NCI-H2029 (cell line): ENCODE results near the gene TM2D3.
"Not testable (repeated sequence)": the region's sequence is repeated elsewhere in the genome, so short reads cannot be mapped to it uniquely, and the experiment has no call there.

Experiments
- DNase-seq: peaks from one replicate; lab custom pipeline; 2025; lab: John Stamatoyannopoulos, UW

TM2D3 gene

DNA sequence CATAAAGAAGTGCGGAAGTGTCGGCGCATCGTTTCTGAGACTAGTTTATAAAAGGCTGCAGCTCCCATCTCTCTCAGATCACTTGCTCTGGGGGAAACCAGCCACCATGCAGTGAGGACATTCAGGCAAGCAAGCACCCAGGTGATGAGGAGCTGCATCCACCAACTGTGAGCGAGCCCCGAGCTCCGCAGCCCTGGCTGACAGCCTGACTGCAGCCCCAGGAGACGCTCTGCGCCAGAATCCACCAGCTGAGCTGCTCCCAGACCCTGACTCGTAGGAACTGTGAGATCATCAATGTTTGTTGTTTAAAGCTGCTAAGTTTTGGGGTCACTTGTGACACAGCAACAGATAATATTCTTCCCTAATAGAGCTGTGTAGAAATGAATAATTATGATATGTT, 5.0 kb upstream of the TM2D3 start:
- DNase-seq = no peak

DNA sequence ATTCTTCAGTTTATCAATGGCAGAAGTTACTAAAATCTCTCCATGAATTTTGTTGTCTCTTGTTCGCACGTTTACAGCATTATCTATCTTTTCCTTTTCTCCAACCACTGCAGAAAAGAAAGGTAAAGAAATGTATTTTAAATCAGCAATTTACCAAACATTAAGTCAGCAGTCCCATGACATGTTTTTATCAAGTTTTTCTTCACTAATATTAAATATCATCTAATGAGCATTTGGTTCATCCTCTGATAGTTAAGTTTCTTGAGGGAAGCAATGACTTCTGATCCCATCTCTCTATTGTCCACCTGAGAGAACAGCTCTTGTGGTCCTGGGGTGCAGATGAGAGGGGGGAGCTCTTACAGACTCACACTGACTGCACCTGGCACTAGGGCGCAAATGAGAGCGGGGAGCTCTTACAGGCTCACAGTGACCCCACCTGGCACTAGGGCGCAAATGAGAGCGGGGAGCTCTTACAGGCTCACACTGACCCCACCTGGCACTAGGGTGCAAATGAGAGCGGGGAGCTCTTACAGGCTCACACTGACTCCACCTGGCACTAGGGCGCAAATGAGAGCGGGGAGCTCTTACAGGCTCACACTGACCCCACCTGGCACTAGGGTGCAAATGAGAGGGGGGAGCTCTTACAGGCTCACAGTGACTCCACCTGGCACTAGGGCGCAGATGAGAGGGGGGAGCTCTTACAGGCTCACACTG, 2.6 kb upstream of the TM2D3 start:
- DNase-seq = not testable (repeated sequence)

DNA sequence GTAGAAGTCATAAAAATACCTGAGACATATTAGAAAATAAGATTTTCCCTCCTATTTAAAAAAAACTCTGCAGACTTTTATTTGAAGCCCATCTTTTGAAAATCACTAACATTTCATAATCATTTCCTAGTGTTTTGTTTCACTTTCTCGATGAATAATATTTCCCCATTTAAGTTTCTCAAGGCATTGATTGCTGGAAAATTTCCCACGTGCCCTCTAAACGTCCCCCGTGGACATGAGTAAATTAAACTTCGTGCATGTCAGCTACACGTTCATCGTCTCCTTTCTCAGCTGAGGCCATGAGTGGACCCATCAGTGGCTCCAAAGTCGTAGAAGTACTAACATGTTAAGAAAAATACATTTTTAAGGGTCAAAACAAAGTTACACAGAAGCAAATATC, 2.0 kb upstream of the TM2D3 start:
- DNase-seq = no peak

DNA sequence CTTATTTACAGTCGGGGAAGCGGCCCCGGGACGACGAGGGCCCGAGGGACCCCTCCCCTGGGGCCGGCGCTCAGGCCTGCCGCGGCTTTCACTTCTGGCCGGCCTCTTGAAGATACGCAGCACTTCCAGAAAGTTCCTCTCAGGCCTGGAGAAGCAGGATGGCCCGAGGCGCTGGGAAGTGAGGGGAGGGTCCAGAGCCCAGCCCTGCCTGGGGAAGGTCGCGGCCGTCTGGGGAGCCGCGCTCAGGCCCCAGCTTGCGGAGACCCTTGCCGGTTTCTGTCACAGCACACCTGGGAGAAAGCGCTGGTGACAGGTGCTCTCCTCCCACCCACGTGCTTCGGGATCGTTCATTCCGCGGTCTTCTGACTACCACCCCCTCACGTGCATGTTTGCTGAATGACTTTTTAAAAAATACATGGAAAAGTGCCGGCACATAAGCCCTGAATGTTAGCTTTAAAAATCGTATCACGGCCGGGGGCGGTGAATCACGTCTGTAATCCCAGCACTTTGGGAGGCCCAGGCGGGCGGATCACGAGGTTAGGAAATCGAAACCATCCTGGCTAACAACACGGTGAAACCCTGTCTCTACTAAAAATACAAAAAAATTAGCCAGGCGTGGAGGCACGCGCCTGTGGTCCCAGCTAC, 727 bp upstream of the TM2D3 start:
- no peak for DNase-seq

DNA sequence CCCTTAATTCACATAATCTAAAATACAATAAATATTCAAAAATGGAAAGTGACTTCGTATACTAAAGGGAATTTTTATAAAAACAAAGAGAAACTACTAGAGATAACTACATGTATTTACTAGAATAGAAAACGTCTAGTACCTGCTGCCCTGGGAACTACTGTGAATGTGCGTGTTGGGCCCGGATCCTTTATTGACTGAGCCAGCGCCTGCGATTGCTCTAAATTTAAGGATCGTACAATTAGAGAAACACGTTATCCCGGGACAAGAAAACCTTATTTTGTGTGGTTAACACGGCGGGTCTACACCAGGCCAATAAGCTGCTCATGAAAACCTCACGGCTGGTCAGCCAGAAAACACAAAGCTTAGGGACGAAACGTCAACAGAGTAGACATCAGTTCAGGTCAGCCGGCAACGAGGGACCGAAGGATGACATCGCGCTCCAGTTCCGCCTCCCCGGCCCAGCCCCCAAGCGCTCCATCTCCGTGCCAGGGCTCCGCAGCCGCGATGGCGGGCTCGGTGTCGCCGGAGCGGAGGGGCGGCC, 555 bp downstream of the TM2D3 start:
- no peak for DNase-seq

DNA sequence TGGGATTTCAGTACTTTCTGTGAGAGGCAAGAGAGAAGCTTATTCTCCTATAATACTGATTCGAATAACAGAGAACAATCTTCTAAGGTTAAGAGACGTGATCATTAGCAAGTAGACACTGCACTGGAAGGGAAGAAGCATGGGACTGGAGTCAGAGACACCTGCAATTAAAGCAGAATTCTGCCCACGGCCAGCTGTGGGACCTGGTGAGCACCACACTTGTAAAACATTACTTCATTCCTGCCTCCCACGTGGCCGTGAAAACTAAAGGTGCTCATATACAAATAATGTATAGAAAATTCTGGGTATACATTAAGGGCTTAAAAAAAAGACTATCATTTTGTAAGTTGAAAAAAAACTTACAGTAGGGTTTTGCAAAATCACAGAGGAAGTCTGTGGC, 2.0 kb downstream of the TM2D3 start:
- DNase-seq = no peak

DNA sequence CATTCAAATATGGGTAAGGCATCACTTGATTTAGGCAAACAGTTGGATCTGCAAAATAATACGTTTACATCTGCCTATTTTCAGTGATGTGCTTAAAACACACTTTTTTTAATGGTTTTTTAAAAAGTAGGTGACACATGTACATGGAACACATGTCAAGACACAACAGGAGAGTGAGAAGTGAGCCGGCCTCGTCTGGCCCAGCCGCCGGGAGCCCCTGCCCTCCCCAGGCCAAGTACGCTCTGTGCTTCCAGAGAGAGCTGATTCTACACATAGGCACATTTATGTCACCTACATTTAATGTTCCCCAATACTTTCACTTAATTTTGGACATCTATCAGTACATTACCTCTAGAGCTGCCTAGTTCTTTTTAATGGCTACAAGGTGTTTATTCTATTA, 3.8 kb downstream of the TM2D3 start:
- no peak for DNase-seq

DNA sequence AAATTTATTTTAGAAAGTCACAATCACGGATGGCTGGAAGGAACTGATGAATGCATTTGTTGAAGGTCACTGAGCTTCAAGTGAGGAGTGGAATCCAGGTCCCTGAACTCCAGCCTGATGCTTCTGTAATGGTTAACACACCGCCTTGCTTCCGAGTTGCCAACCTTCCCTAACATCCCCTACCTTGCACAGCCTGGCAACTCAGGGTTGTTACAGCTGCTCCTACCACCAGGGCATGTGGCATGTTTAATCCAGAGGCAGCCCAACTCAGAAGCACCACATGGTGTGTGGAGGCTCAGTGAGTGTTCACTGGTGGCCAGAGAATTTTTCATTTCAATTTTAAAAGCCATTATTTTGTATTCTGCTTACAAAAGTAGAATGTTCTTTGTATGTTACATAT, 4.9 kb downstream of the TM2D3 start:
- DNase-seq = no peak

DNA sequence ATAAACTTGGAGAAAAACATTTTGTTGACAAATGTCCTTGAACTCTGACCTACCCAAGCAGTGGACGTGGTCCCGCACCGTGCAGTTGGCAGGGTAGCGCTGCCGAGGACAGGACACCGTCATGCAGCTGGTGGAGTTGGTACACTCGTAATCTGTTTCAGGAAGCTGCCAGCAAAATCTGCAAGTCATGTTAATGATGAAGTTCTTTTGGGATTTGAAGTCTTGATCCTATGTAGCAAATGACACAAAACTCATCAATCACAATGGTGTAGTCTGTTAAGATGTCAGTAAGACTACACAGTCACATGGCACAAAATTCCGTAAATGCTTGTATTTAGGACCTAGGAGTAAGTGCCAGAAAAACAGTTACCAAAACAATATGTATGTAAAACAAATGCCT, 5.5 kb downstream of the TM2D3 start:
- no peak for DNase-seq

DNA sequence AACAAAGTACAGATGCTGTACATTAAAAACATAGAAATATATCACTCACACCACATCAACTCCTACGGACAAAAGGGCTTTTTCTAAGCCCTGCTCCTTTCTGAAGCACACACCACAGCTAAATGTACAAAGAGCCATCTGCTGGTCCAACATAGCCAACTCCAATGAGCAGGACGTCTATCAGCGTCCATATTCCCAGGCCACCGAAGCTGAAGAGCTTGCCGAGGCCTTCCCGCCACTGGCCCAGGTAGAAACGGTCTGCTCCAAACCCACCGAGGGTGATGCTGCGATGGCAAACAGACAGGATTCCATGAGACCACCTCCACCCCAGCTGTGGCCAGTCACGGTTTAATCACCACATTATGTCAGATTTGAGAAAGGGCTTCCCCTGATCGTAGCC, 9.8 kb downstream of the TM2D3 start:
- no peak for DNase-seq

DNA sequence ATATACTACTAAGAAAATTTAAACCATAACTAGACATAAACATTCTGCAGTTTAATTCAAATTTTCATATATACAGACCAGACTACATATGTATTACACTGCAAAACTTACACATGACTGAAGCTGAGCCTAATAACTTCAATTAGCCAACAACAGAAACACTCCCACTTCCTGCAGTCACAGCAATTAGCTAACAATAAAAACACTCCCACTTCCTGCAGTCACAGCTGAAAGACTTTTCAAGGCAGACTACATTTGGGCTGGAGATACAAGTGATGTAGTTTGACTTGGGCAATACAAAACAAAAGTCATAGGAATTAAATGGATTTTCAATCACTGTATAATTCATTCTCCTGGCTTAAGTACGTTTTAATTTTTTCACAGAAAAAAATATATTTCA, 10.3 kb downstream of the TM2D3 start:
- no peak for DNase-seq

DNA sequence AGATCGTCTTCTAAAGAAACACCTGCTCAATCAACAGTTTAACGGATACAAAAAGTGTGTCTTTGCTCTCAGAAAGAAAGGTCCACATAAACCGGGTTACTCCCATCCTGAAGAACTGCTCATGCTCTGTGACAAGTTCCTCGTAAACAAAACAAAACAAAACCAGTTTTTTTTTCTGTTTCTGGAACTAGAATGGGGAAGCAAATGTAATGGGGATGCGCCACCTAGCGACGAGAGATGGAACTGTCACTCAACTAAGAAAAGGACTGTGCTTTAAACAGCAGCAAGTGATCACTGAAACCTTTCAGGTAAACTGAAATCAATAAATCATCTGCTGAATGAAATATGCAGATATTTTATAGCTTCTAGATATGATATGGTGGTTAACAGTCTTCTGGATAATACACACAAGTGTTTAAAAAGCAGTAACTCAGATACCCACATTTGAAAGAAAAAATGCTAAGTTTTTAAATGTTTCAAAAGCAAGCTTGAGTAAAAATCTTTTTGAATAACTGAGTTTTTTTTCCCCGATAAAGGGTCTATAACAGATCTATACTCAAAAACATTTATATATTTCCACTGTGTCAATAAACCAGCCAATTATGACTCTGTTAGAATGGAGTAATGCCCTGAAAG, 10.9 kb downstream of the TM2D3 start:
- DNase-seq = peak; percentile 4

DNA sequence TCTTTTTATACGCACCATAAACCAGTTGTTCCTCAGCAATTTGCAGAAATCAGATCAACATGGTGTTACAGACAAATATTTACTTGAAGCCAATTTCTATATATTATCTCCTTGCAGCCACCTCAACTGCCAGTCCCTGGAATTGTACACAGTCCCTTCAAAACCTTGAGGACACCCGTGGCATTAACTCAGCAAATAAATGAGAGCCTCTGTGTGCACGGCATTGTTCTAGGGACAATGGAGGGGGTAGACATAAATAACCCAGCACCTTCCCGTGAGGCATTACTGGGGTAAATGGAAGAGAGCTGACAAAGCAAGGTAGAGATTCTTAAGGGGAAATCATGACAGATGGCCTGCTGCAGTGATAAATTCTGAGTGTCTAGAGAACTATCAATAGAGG, 12.5 kb downstream of the TM2D3 start:
- no peak for DNase-seq

DNA sequence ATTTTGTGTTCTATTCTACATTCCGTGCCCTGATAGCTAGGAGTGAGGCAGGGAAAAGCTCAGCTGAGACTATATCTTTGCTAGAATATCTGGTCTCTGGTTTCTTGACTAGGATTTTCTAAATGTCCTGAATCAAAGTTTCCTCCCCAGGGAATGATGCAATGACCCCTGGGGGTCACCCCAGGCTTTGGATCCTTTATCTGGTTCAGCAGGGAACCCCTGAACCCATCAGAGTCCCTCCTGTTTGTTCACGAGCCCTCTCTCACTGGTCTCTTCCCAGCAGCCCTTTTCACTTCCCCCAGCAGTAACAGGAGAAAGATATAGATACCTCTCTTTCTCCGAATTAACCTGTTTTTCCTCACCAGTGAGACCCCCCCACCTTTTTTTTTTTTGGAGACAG, 14.3 kb downstream of the TM2D3 start:
- no peak for DNase-seq

DNA sequence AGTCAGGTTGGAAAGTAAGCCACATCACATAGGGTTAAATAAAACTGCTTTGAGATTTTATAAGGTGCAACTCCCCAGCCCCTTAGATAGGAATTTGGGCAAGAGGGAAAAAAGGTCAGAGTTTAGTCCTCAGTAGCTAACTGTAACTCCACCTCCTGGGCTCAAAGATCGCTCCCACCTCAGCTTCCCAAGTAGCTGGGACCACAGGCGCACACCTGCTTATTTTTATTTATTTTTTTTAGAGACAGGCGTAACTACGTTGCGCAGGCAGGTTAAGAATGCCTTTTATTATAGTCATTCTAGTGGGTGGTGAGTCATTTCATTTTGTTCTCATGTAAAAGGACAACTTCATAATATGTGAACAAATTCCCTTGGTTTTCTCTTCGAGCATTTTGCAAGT, 14.7 kb downstream of the TM2D3 start:
- no peak for DNase-seq

DNA sequence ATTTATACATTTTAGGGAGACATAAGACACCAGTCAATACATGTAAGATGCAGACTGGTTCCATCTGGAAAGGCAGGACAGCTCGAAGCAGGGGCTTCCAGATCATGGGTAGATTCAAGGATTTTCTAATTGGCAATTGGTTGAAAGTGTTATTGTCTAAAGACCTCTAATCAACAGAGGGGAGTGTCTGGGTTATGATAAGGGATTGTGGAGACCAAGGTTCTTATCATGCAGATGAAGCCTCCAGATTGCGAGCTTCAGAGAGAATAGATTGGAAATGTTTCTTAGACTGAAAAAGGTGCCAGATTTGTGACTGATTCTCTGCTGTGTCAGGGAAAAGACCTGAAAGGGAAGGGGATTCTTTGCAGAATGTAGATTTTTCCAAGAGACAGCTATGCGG, 15.1 kb downstream of the TM2D3 start:
- no peak for DNase-seq

DNA sequence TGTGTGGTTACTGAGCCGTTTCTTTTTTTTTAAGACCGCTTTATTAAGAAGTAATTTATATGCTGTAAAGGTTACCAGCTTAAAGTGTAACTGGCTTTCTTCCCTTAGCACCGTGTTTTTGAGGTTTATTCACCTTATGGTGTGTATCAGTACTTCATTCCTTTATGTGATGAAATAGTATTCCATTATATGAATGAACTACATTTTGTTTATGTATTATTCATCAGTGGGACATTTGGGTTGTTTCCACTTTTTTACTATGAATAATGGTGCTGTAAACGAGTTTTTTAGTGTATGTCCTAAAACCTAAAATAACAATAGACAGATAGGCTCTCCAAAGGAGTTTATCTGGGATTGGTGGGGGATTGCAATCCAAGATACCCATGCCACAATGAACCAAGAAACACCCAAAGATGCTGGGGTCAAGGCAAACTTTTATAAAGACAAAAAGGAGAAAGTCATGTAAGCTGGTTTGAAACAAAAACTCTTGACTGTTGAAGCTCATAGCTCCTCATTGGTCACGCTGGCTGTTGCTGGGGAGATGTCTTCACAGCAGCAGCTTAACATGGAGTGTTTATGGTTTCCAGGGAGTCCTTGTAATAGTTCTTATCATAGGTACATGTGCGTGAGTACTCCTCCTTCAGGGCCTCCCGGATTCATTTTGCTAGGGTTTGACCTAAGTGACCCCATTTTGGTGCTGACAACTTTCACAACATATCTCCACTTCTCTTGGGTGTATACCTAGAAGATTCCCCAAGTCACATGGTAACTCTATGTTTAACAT, 16.0 kb downstream of the TM2D3 start:
- no peak for DNase-seq

DNA sequence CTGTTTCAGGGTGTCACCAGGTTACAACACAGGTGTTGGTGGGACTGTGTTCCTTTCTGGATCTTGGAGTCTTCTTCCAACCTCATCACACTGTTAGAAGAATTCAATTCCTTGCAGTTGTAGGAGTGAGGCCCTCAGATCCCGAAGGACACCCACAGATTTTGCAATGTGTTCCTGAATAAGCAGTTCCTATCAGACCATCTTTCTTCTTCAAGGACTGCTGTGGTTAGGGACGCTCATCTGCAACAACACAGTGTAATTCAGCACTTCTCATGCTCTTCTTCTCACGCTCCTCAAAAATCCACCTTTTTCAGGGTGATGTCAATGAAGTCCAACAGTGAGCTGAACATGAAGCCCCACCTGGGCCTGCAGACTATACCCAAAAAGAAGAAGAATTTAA, 18.8 kb downstream of the TM2D3 start:
- DNase-seq = no peak

DNA sequence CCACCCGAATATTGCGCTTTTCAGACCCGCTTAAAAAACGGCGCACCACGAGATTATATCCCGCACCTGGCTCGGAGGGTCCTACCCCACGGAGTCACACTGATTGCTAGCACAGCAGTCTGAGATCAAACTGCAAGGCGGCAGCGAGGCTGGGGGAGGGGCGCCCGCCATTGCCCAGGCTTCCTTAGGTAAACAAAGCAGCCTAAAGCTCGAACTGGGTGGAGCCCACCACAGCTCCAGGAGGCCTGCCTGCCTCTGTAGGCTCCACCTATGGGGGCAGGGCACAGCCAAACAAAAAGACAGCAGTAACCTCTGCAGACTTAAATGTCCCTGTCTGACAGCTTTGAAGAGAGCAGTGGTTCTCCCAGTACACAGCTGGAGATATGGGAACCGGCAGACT, 25.5 kb downstream of the TM2D3 start:
- not testable (repeated sequence) for DNase-seq

DNA sequence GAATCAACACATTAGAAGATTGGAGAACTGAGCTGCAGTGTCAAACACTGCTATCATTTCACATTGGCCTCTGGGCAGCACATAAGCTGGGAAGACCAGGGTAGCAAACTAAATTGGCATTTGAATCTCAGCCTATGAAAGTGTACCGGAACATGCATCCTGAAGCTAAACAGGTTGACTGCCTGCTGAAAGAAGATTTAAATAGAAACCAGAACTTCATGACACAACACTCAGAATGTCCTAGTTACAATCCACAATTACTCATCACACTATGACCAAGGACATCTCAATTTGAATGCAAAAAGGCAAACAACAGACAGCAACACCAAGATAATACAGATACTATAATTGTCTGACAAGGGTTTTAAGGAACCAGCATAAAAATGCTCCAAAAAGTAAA, 26.2 kb downstream of the TM2D3 start:
- no peak for DNase-seq

DNA sequence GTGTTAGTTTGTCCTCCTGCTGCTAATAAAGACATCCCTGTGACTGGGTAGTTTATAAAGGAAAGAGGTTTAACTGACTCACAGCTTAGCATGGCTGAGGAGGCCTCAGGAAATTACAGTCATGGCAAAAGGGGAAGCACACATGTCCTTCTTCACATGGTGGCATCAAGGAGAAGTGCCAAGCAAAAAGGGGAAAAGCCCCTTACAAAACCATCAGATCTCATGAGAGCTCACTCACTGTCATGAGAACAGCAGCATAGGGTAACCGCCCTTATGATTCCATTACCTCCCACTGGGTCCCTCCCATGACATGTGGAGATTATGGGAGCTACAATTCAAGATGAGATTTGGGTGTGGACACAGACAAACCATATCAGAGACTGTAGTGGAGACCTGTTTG, 27.0 kb downstream of the TM2D3 start:
- no peak for DNase-seq
